Measurements from ENCODE around the gene ZNF559.
"Not testable (repeated sequence)": the region's sequence is repeated elsewhere in the genome, so short reads cannot be mapped to it uniquely, and the experiment has no call there.

Gene ZNF559

GRCh38 chr19:9323919-9324583 lies at the start of gene ZNF559:
ZNF559 (plus strand) TSS chr19:9324179; CDS start chr19:9338550, 14,371 bp downstream.
- peak; percentile 96 for DNase-seq

GRCh38 chr19:9283485-9283884 lies 40.5 kb upstream of the ZNF559 start:
- not testable (repeated sequence) for DNase-seq

- DNase-seq = no peak
Observed at GRCh38 chr19:9289231-9289884, 34.6 kb upstream of the ZNF559 start.

- no peak for DNase-seq
Observed at GRCh38 chr19:9295411-9295849, 28.5 kb upstream of the ZNF559 start.

GRCh38 chr19:9296336-9296735 lies 27.6 kb upstream of the ZNF559 start:
- no peak for DNase-seq

GRCh38 chr19:9306443-9306842 lies 17.5 kb upstream of the ZNF559 start:
- no peak for DNase-seq

- DNase-seq = no peak
Observed at GRCh38 chr19:9308091-9308770, 15.7 kb upstream of the ZNF559 start.

GRCh38 chr19:9309139-9309973 lies 14.6 kb upstream of the ZNF559 start, which contains the start of gene ZNF699:
ZNF699 (minus strand) TSS chr19:9309838; CDS start chr19:9305119, 4,719 bp downstream.
- DNase-seq = peak; percentile 98

GRCh38 chr19:9309974-9310446 lies 14.0 kb upstream of the ZNF559 start:
- DNase-seq = peak; percentile 97

GRCh38 chr19:9313756-9314155 lies 10.2 kb upstream of the ZNF559 start:
- DNase-seq = no peak

- no peak for DNase-seq
Observed at GRCh38 chr19:9321338-9321737, 2.6 kb upstream of the ZNF559 start.

GRCh38 chr19:9321756-9322155 lies 2.2 kb upstream of the ZNF559 start:
- DNase-seq = not testable (repeated sequence)

- DNase-seq = not testable (repeated sequence)
Observed at GRCh38 chr19:9322201-9322600, 1.8 kb upstream of the ZNF559 start.

GRCh38 chr19:9323557-9323918 lies 441 bp upstream of the ZNF559 start:
- peak; percentile 85 for DNase-seq

- no peak for DNase-seq
Observed at GRCh38 chr19:9324584-9324962, 594 bp downstream of the ZNF559 start.

- DNase-seq = no peak
Observed at GRCh38 chr19:9329999-9330398, 6.0 kb downstream of the ZNF559 start.

- DNase-seq = no peak
Observed at GRCh38 chr19:9342610-9343304, 18.8 kb downstream of the ZNF559 start.

- no peak for DNase-seq
Observed at GRCh38 chr19:9345005-9345404, 21.0 kb downstream of the ZNF559 start.

GRCh38 chr19:9348253-9348652 lies 24.3 kb downstream of the ZNF559 start:
- no peak for DNase-seq

- DNase-seq = no peak
Observed at GRCh38 chr19:9348671-9349070, 24.7 kb downstream of the ZNF559 start.

- DNase-seq = no peak
Observed at GRCh38 chr19:9352505-9352904, 28.5 kb downstream of the ZNF559 start.

GRCh38 chr19:9353011-9353410 lies 29.0 kb downstream of the ZNF559 start:
- DNase-seq = no peak

All from NCI-H345 (cell line).